Transverse colon (tissue), 4 donors: ENCODE data around the gene AOX1. TPM values are rescaled to one million over a fixed set of nuclear protein-coding genes. Genes with fewer than 3 reads are reported as not detected.

ENCODE experiments used
- DNase-seq: peaks from one replicate; pipeline ENCODE4 v3.0.0-alpha.2; 2019
- H3K27ac ChIP-seq, 4 donors: fragments of 200-600 bp; sonication (generic); 2 replicates each; pipeline ENCODE4 v1.5.1; 2016 to 2018; ENCODE audit warnings: inconsistent platforms in 4 of 4
- H3K27me3 ChIP-seq: fragments of 200-600 bp; sonication (generic); 2 replicates; pipeline ENCODE4 v1.5.1; 2017; ENCODE audit warnings: inconsistent platforms
- H3K36me3 ChIP-seq, 4 donors: fragments of 200-600 bp; sonication (generic); 2 replicates each; pipeline ENCODE4 v1.5.1; 2017 to 2019; ENCODE audit warnings: inconsistent platforms in 4 of 4
- H3K4me1 ChIP-seq, 4 donors: fragments of 200-600 bp; sonication (generic); 2 replicates each; pipeline ENCODE4 v1.5.1; 2017 to 2020; ENCODE audit warnings: inconsistent platforms in 4 of 4
- H3K4me3 ChIP-seq, 4 donors: fragments of 200-600 bp; sonication (generic); 1 replicate in 1 of 4; 2 replicates in 3 of 4; pipeline versions ENCODE4 v1.5.1 to v1.6.1; 2017 to 2019; ENCODE audit warnings: inconsistent platforms in 4 of 4
- H3K9me3 ChIP-seq, 2 donors: fragments of 200-600 bp; sonication (generic); 2 replicates each; pipeline ENCODE4 v1.5.1; 2017 to 2019; ENCODE audit warnings: inconsistent platforms in 2 of 2
- CTCF ChIP-seq, 5 experiments: fragments of 200-600 bp in 3 of 5; fragments of 450-650 bp in 2 of 5; sonication (generic) in 3 of 5; IDR thresholded peaks; 1 replicate in 2 of 5; 2 replicates in 3 of 5; pipeline ENCODE4 v1.5.1; 2016 to 2017; ENCODE audit warnings: antibody characterized with exemption in 5 of 5, inconsistent platforms in 3 of 5, mild to moderate bottlenecking in 2 of 5, moderate library complexity in 1 of 5
- EP300 ChIP-seq: sonication (generic); formaldehyde crosslinking; IDR thresholded peaks from one replicate; pipeline ENCODE4 v1.6.1; 2017; ENCODE audit warnings: antibody characterized with exemption, low read depth
- POLR2A ChIP-seq: fragments of 450-650 bp; IDR thresholded peaks from one replicate; pipeline ENCODE4 v1.6.1; 2016; ENCODE audit warnings: antibody characterized with exemption, mild to moderate bottlenecking, moderate library complexity
- POLR2AphosphoS5 ChIP-seq, 3 donors: sonication (generic); formaldehyde crosslinking; IDR thresholded peaks; one replicate each; pipeline ENCODE4 v1.6.1; 2016; ENCODE audit warnings: antibody characterized with exemption in 3 of 3
- WGBS, 2 donors: methylation state at CpG; one replicate each; pipeline ENCODE4 v1.1.5; 2018; ENCODE audit warnings: low coverage in 1 of 2; 5-methylcytosine and 5-hydroxymethylcytosine counted together
- in situ Hi-C, 4 donors: fragments of 200-750 bp; cut with MboI; loops; one replicate each; pipeline versions ENCODE4 v1.15.0 to v1.15.1; 2017; ENCODE audit warnings: low sequenced_read_pairs in 3 of 4, low pct_ligation_motif_present in 1 of 4, low pct_unique_long_range_greater_than_20kb in 1 of 4
- intact Hi-C: fragments of 100-400 bp; cut with DNase I; formaldehyde crosslinking; loops from one replicate; pipeline ENCODE4 v1.15.1; 2023; ENCODE audit warnings: low total_unique reads
- total RNA-seq, 4 donors: library from RNA; depleted of rRNA; stranded (reverse); fragments of >200 nt; gene quantifications; one replicate each; pipeline ENCODE4 v1.1.0, GENCODE V29; 2016

Gene AOX1
- total RNA-seq, 4 donors from 2014 or later, result 12.0 to 28.1 (median 19.0) TPM

GRCh38 chr2:200588076-200588678, 2.4 kb downstream of the AOX1 start:
- in situ Hi-C loops, result loop anchor here in 1 of 4 donors (10.0 kb wide), 1 partner anchor 117 kb away; no protein-coding TSS in a partner anchor

GRCh38 chr2:200590090-200590489, 4.3 kb downstream of the AOX1 start:
- no peak overlapping the region for H3K4me3 ChIP-seq
- H3K4me1 ChIP-seq, result peaks cover 0 to 18% (median 11%) of the 10 kb centered on the region in 4 donors
- H3K27me3 ChIP-seq, result no peaks in the 10 kb centered on the region
- H3K9me3 ChIP-seq, result no peaks in the 10 kb centered on the region
- intact Hi-C loops, result no loop called here
- TF ChIP-seq POLR2A (no peak), EP300 (no peak), POLR2AphosphoS5 (IDR thresholded peaks at IDR 0.05) (no peak), CTCF (IDR thresholded peaks at IDR 0.05) (no peak)
- in situ Hi-C loops, result no loop called here
- H3K27ac ChIP-seq, result no peak overlapping the region
- no peak for DNase-seq
- H3K36me3 ChIP-seq, result no peaks in the 10 kb centered on the region

More at GRCh38 chr2:200588076-200588678, 2.4 kb downstream of the AOX1 start:
- 90 to 100% methylated on average over 3 to 4 of the region's 4 CpGs for WGBS, 2 donors
- intact Hi-C loops, result loop anchor here (10.0 kb wide), 1 partner anchor 117 kb away; no protein-coding TSS in a partner anchor
- Histone ChIP-seq H3K4me3 (no peak overlapping the region), H3K4me1 (peaks cover 0 to 19% (median 11%) of the 10 kb centered on the region in 4 donors), H3K9me3 (no peaks in the 10 kb centered on the region), H3K27me3 (no peaks in the 10 kb centered on the region), H3K27ac (no peak overlapping the region), H3K36me3 (no peaks in the 10 kb centered on the region)
- TF ChIP-seq CTCF (IDR thresholded peaks at IDR 0.05) (no peak), POLR2A (no peak), EP300 (no peak), POLR2AphosphoS5 (IDR thresholded peaks at IDR 0.05) (no peak)
- DNase-seq, result no peak

GRCh38 chr2:200591308-200591707, 5.5 kb downstream of the AOX1 start:
- Histone ChIP-seq H3K27ac (no peak overlapping the region), H3K27me3 (no peaks in the 10 kb centered on the region), H3K4me1 (peaks cover 0 to 11% (median 5%) of the 10 kb centered on the region in 4 donors), H3K4me3 (no peak overlapping the region), H3K36me3 (no peaks in the 10 kb centered on the region), H3K9me3 (no peaks in the 10 kb centered on the region)
- TF ChIP-seq EP300 (no peak), POLR2A (no peak), CTCF (IDR thresholded peaks at IDR 0.05) (no peak), POLR2AphosphoS5 (IDR thresholded peaks at IDR 0.05) (no peak)
- intact Hi-C loops (no loop called here), in situ Hi-C loops (no loop called here)
- WGBS, 2 donors, result 79 to 81% methylated on average over 5 of the region's 5 CpGs
- DNase-seq, result no peak

- DNase-seq, result no peak
- no peak overlapping the region for H3K4me3 ChIP-seq
- no peak overlapping the region for H3K27ac ChIP-seq
- WGBS, 2 donors, result 70 to 83% methylated on average over 1 of the region's 1 CpG
- no peaks in the 10 kb centered on the region for H3K9me3 ChIP-seq
- TF ChIP-seq POLR2AphosphoS5 (IDR thresholded peaks at IDR 0.05), result no peak
- no peak for TF ChIP-seq EP300
- no peak for TF ChIP-seq POLR2A
- TF ChIP-seq CTCF (IDR thresholded peaks at IDR 0.05), result no peak
- no peaks in the 10 kb centered on the region for H3K27me3 ChIP-seq
- peaks cover 0 to 18% (median 3%) of the 10 kb centered on the region in 4 donors for H3K4me1 ChIP-seq
- H3K36me3 ChIP-seq, result no peaks in the 10 kb centered on the region
- in situ Hi-C loops (no loop called here), intact Hi-C loops (no loop called here)
These were observed 6.7 kb downstream of the AOX1 start for GRCh38 chr2:200592406-200593075.
